H1 (cell line): ENCODE measurements around the gene BABAM2. TPM values are rescaled to one million over a fixed set of nuclear protein-coding genes. Genes with fewer than 3 reads are reported as not detected.

Source experiments
- CTCF ChIA-PET: fragments of 300-600 bp; sonication (Branson Sonifier 250); formaldehyde crosslinking; loops from one replicate; lab custom pipeline; 2021; ENCODE audit not compliant: partially characterized antibody; lab: Charles Lee
- POLR2A ChIA-PET: fragments of 300-600 bp; sonication (Branson Sonifier 250); formaldehyde crosslinking; loops from one replicate; lab custom pipeline; 2021; ENCODE audit warnings: inconsistent platforms; ENCODE audit not compliant: partially characterized antibody; lab: Charles Lee
- DNase-seq, 2 experiments: peaks; one replicate each; pipeline versions ENCODE4 v3.0.0 to v3.0.0-alpha.2; 2010 to 2022; ENCODE audit warnings: low spot score in 2 of 2, low read depth in 1 of 2, mixed read lengths in 1 of 2
- FAIRE-seq: peaks from 2 replicates; lab custom pipeline; 2011; peaks lifted over from hg19 to GRCh38; lab: Jason Lieb, UNC
- H2AFZ ChIP-seq: 2 replicates; pipeline ENCODE4 v1.8.1; 2012; ENCODE audit warnings: low read length, inconsistent platforms
- H2AK5ac ChIP-seq: 2 replicates; pipeline ENCODE4 v1.6.1; 2013; ENCODE audit warnings: low read depth, low read length
- H2BK120ac ChIP-seq: replicated peaks from 2 replicates; pipeline ENCODE3; 2013; ENCODE audit warnings: low read depth, low read length, inconsistent platforms
- H2BK12ac ChIP-seq: 2 replicates; pipeline ENCODE4 v1.6.1; 2013; ENCODE audit warnings: low read depth, low read length
- H2BK15ac ChIP-seq: 2 replicates; pipeline ENCODE4 v1.6.1; 2013; ENCODE audit warnings: low read length
- H2BK20ac ChIP-seq: 2 replicates; pipeline ENCODE4 v1.6.1; 2013; ENCODE audit warnings: low read length
- H2BK5ac ChIP-seq: 2 replicates; pipeline ENCODE4 v1.6.1; 2013; ENCODE audit warnings: low read depth, low read length
- H3K14ac ChIP-seq: 2 replicates; pipeline ENCODE4 v1.6.1; 2013; ENCODE audit warnings: inconsistent platforms; ENCODE audit not compliant: insufficient read length
- H3K18ac ChIP-seq: 2 replicates; pipeline ENCODE4 v1.6.1; 2013; ENCODE audit warnings: low read length; ENCODE audit errors: extremely low read depth
- H3K23ac ChIP-seq: 2 replicates; pipeline ENCODE4 v1.6.1; 2013; ENCODE audit warnings: inconsistent platforms; ENCODE audit not compliant: insufficient read length
- H3K23me2 ChIP-seq: 2 replicates; pipeline ENCODE4 v1.6.1; 2013; ENCODE audit warnings: low read depth, low read length
- H3K27ac ChIP-seq: 2 replicates; pipeline ENCODE4 v1.6.1; 2011; ENCODE audit warnings: low read depth, low read length, inconsistent platforms
- H3K27me3 ChIP-seq, 4 experiments: replicated peaks in 1 of 4; 1 replicate in 1 of 4; 2 replicates in 3 of 4; pipeline versions ENCODE4 v1.6.1 to v1.8.1; 2011 to 2013; ENCODE audit warnings: low read length in 3 of 4, mild to moderate bottlenecking in 3 of 4, inconsistent platforms in 2 of 4, mixed read lengths in 2 of 4, moderate library complexity in 1 of 4; ENCODE audit not compliant: control insufficient read depth in 3 of 4, insufficient read depth in 3 of 4; ENCODE audit errors: extremely low read depth in 1 of 4
- H3K36me3 ChIP-seq, 4 experiments: 2 replicates each; pipeline versions ENCODE4 v1.6.1 to v1.8.1; 2011 to 2013; ENCODE audit warnings: mild to moderate bottlenecking in 4 of 4, low read length in 3 of 4, moderate library complexity in 2 of 4, control low read depth in 1 of 4, inconsistent platforms in 1 of 4; ENCODE audit not compliant: insufficient read depth in 4 of 4, control insufficient read depth in 2 of 4
- H3K4ac ChIP-seq: replicated peaks from 2 replicates; pipeline ENCODE3; 2013; ENCODE audit warnings: low read length, low read depth, mixed read lengths, inconsistent platforms; ENCODE audit not compliant: insufficient read length
- H3K4me1 ChIP-seq, 4 experiments: replicated peaks in 1 of 4; 1 replicate in 1 of 4; 2 replicates in 3 of 4; pipeline versions ENCODE4 v1.6.1 to v1.8.1; 2011 to 2013; ENCODE audit warnings: low read length in 3 of 4, inconsistent platforms in 2 of 4, mixed read lengths in 1 of 4; ENCODE audit not compliant: insufficient read depth in 4 of 4, control insufficient read depth in 3 of 4
- H3K4me2 ChIP-seq, 2 experiments: 2 replicates each; pipeline versions ENCODE4 v1.6.1 to v1.8.1; 2011 to 2013; ENCODE audit warnings: low read depth in 2 of 2, low read length in 2 of 2, control low read depth in 1 of 2, inconsistent platforms in 1 of 2, mild to moderate bottlenecking in 1 of 2; ENCODE audit not compliant: insufficient read depth in 1 of 2
- H3K4me3 ChIP-seq, 4 experiments: fragments of 200-600, 300-600 bp in 1 of 4; sonication (generic), shearing (Covaris generic), sonication (Bioruptor Twin) in 1 of 4; 2 replicates each; pipeline versions ENCODE4 v1.5.1 to v1.8.1; 2011 to 2016; ENCODE audit warnings: low read length in 4 of 4, low read depth in 3 of 4, control low read depth in 2 of 4, inconsistent platforms in 2 of 4, mild to moderate bottlenecking in 2 of 4, mixed read lengths in 1 of 4, moderate library complexity in 1 of 4; ENCODE audit not compliant: insufficient read depth in 2 of 4; ENCODE audit errors: extremely low read depth in 1 of 4
- H3K56ac ChIP-seq: replicated peaks from 2 replicates; pipeline ENCODE3; 2013; ENCODE audit warnings: low read depth, mild to moderate bottlenecking, mixed read lengths, low read length, inconsistent platforms; ENCODE audit not compliant: insufficient read length
- H3K79me1 ChIP-seq: 2 replicates; pipeline ENCODE4 v1.6.1; 2013; ENCODE audit warnings: low read depth, low read length, control low read depth
- H3K79me2 ChIP-seq, 2 experiments: 2 replicates each; pipeline versions ENCODE4 v1.6.1 to v1.8.1; 2012 to 2013; ENCODE audit warnings: low read length in 2 of 2, mild to moderate bottlenecking in 2 of 2, inconsistent platforms in 1 of 2; ENCODE audit not compliant: insufficient read depth in 2 of 2, control insufficient read depth in 1 of 2
- H3K9ac ChIP-seq, 4 experiments: replicated peaks in 1 of 4; 1 replicate in 1 of 4; 2 replicates in 3 of 4; pipeline versions ENCODE4 v1.6.1 to v1.8.1; 2011 to 2013; ENCODE audit warnings: low read depth in 3 of 4, low read length in 3 of 4, control low read depth in 2 of 4, mild to moderate bottlenecking in 2 of 4, moderate library complexity in 2 of 4, inconsistent platforms in 1 of 4; ENCODE audit errors: extremely low read depth in 1 of 4
- H3K9me3 ChIP-seq, 2 experiments: 2 replicates each; pipeline versions ENCODE4 v1.6.1 to v1.8.1; 2012 to 2013; ENCODE audit warnings: mild to moderate bottlenecking in 2 of 2, moderate library complexity in 2 of 2, control low read depth in 1 of 2, inconsistent platforms in 1 of 2, low read depth in 1 of 2, low read length in 1 of 2, mixed read lengths in 1 of 2; ENCODE audit not compliant: insufficient read depth in 2 of 2
- H4K20me1 ChIP-seq, 2 experiments: replicated peaks in 1 of 2; 2 replicates each; pipeline versions ENCODE3 to v1.8.1; 2011 to 2013; ENCODE audit warnings: inconsistent platforms in 2 of 2, low read length in 2 of 2, mild to moderate bottlenecking in 1 of 2; ENCODE audit not compliant: insufficient read depth in 2 of 2, control insufficient read depth in 1 of 2
- H4K5ac ChIP-seq: 2 replicates; pipeline ENCODE4 v1.6.1; 2013; ENCODE audit warnings: low read length, low read depth, mixed read lengths, inconsistent platforms; ENCODE audit not compliant: insufficient read length
- H4K8ac ChIP-seq: 2 replicates; pipeline ENCODE4 v1.8.0; 2013; ENCODE audit warnings: mild to moderate bottlenecking, moderate library complexity, low read length, inconsistent platforms; ENCODE audit not compliant: insufficient read depth; ENCODE audit errors: extremely low read depth
- H4K91ac ChIP-seq: replicated peaks from 2 replicates; pipeline ENCODE3; 2013; ENCODE audit warnings: low read length, mixed read lengths, inconsistent platforms; ENCODE audit not compliant: insufficient read length
- CBX5 ChIP-seq: fragments of 300-800, 300-1000 bp; sonication (generic); IDR thresholded peaks from 2 replicates; pipeline ENCODE4 v1.7.1; 2016; ENCODE audit warnings: antibody characterized with exemption, low read length, low read depth
- CTBP2 ChIP-seq: IDR thresholded peaks from 2 replicates; pipeline ENCODE4 v1.7.0; 2011; ENCODE audit warnings: borderline replicate concordance, mild to moderate bottlenecking, moderate library complexity, mixed read lengths, low read length; ENCODE audit not compliant: insufficient read depth, insufficient read length
- FOSL1 ChIP-seq: IDR thresholded peaks from 2 replicates; pipeline ENCODE4 v1.6.1; 2011; ENCODE audit warnings: mild to moderate bottlenecking, low read depth, low read length, moderate library complexity; ENCODE audit not compliant: insufficient read depth
- GABPA ChIP-seq: IDR thresholded peaks from 2 replicates; pipeline ENCODE4 v1.6.1; 2011; ENCODE audit warnings: mild to moderate bottlenecking, low read length, moderate library complexity, borderline replicate concordance; ENCODE audit not compliant: insufficient read depth
- JUND ChIP-seq: IDR thresholded peaks from 2 replicates; pipeline ENCODE4 v1.6.1; 2011; ENCODE audit warnings: mild to moderate bottlenecking, improper control_type of control experiment, low read length
- NRF1 ChIP-seq: IDR thresholded peaks from 2 replicates; pipeline ENCODE4 v1.6.1; 2011; ENCODE audit warnings: mild to moderate bottlenecking, low read depth, low read length, improper control_type of control experiment
- POLR2AphosphoS5 ChIP-seq: IDR thresholded peaks from 2 replicates; pipeline ENCODE4 v1.6.1; 2011; ENCODE audit warnings: low read depth, low read length
- SAP30 ChIP-seq: fragments of 300-600 bp; sonication (generic); IDR thresholded peaks from 2 replicates; pipeline ENCODE4 v1.7.1; 2012; ENCODE audit warnings: low read length, moderate library complexity, mild to moderate bottlenecking, inconsistent platforms; ENCODE audit not compliant: insufficient read depth, insufficient replicate concordance
- SIRT6 ChIP-seq: IDR thresholded peaks from one replicate; pipeline ENCODE4 v1.7.1; 2012; ENCODE audit warnings: low read length, inconsistent platforms
- SP2 ChIP-seq: IDR thresholded peaks from 2 replicates; pipeline ENCODE4 v1.6.1; 2012; ENCODE audit warnings: mild to moderate bottlenecking, low read length, inconsistent platforms
- SP4 ChIP-seq: IDR thresholded peaks from 2 replicates; pipeline ENCODE4 v1.6.1; 2012; ENCODE audit warnings: low read length, inconsistent platforms
- SRF ChIP-seq: IDR thresholded peaks from 2 replicates; pipeline ENCODE4 v1.6.1; 2011; ENCODE audit warnings: mild to moderate bottlenecking, low read depth, low read length, moderate library complexity
- TAF7 ChIP-seq: optimal IDR thresholded peaks from 2 replicates; pipeline ENCODE3; 2011; ENCODE audit warnings: low read depth, mild to moderate bottlenecking, inconsistent platforms, low read length, moderate library complexity, borderline replicate concordance
- WGBS, 2 experiments: shearing (Covaris generic) in 1 of 2; methylation state at CpG; one replicate each; pipeline versions ENCODE4 v1.1.6 to v1.1.7; 2013 to 2015; ENCODE audit warnings: low lambda C conversion rate in 2 of 2, mixed read lengths in 2 of 2, inconsistent platforms in 1 of 2, low coverage in 1 of 2, missing lambda C conversion rate in 1 of 2; ENCODE audit not compliant: insufficient replicate concordance in 2 of 2, insufficient coverage in 1 of 2, insufficient read length in 1 of 2; ENCODE audit errors: extremely low coverage in 1 of 2, missing lambda C conversion rate in 1 of 2; 5-methylcytosine and 5-hydroxymethylcytosine counted together
- polyA plus RNA-seq, 7 experiments: library from polyadenylated mRNA; depleted of rRNA in 3 of 7; stranded (reverse) in 5 of 7; unstranded in 2 of 7; fragments of >200 nt in 5 of 7; fragments of 200-250 nt in 2 of 7; gene quantifications; 1 replicate in 5 of 7; 2 replicates in 1 of 7; 4 replicates in 1 of 7; pipeline versions ENCODE4 v1.2.1 to v1.2.3, GENCODE V29; 2011 to 2013; ENCODE audit warnings: missing spikeins in 2 of 7, mixed read lengths in 2 of 7
- total RNA-seq: library from RNA; stranded (reverse); fragmentation: NEBNext Ultra II Directional; extraction: Animal tissue kit (Norgen Biotek cat#: 25700); gene quantifications from 2 replicates; pipeline ENCODE4 v1.2.1, GENCODE V29; 2021

BABAM2 gene
- total and polyA plus RNA-seq, 2 of the 8 experiments (the other 6 are each of a cell fraction or from before 2014, with no cell fraction given), result 15.8 to 20.9 TPM

- Histone ChIP-seq H2AK5ac (no peak overlapping the region), H3K27ac (no peak overlapping the region), H3K79me2 (no peaks in the 10 kb centered on the region), H3K18ac (no peak overlapping the region), H4K20me1 (no peaks in the 10 kb centered on the region), H2BK20ac (no peak overlapping the region), H3K4ac (no peak overlapping the region), H3K27me3 (no peaks in the 10 kb centered on the region), H4K5ac (no peak overlapping the region), H3K14ac (no peak overlapping the region), H3K9me3 (no peaks in the 10 kb centered on the region), H3K23ac (no peak overlapping the region), H2BK120ac (no peak overlapping the region), H2BK5ac (no peak overlapping the region), H3K56ac (no peak overlapping the region), H2BK12ac (no peak overlapping the region), H4K91ac (no peak overlapping the region), H3K23me2 (no peaks in the 10 kb centered on the region), H3K4me2 (no peak overlapping the region), H3K4me3 (no peak overlapping the region), H3K4me1 (no peaks in the 10 kb centered on the region), H2BK15ac (no peak overlapping the region), H3K36me3 (no peaks in the 10 kb centered on the region), H3K79me1 (no peaks in the 10 kb centered on the region), H3K9ac (no peak overlapping the region), H4K8ac (no peak overlapping the region), H2AFZ (no peak overlapping the region)
- TF ChIP-seq SP4, result no peak
- TF ChIP-seq POLR2AphosphoS5, result no peak
- TF ChIP-seq NRF1, result no peak
- TF ChIP-seq JUND, result no peak
- no peak for TF ChIP-seq SRF
- no peak for TF ChIP-seq CBX5
- TF ChIP-seq GABPA, result no peak
- no peak for TF ChIP-seq SP2
- TF ChIP-seq SIRT6, result no peak
- no peak for TF ChIP-seq SAP30
- no peak for TF ChIP-seq FOSL1
- no peak for TF ChIP-seq CTBP2
- TF ChIP-seq TAF7, result no peak
- WGBS, 2 experiments, result 93% methylated on average over 3 of the region's 3 CpGs; no CpG with 5 or more reads in 1 of the 2 experiments
- FAIRE-seq (no peak), DNase-seq (no peak)
- ChIA-PET CTCF (interaction anchor here (0.6 to 1.3 kb wide), 2 partner anchors 10 to 64 kb away, joined by 3 to 4 read pairs; no protein-coding TSS in a partner anchor), POLR2A (no interaction called here)
Measured at GRCh38 chr2:27870724-27871123, 19.8 kb upstream of the BABAM2 start.
